Sigmoid colon (tissue), 3 donors: ENCODE data around the gene ARHGEF6.
"Not testable (repeated sequence)": the region's sequence is repeated elsewhere in the genome, so short reads cannot be mapped to it uniquely, and the experiment has no call there.

Source experiments
- POLR2A ChIP-seq, 2 donors: fragments of 450-650 bp; IDR thresholded peaks; one replicate each; pipeline ENCODE4 v1.6.1; 2016; ENCODE audit warnings: antibody characterized with exemption in 2 of 2, mild to moderate bottlenecking in 2 of 2, moderate library complexity in 2 of 2
- TF ChIP-seq, protein P1 (sequence below), 4 experiments: fragments of 450-650 bp in 3 of 4; fragments of 200-600 bp in 1 of 4; IDR thresholded peaks; one replicate each; pipeline ENCODE4 v1.5.1; 2016 to 2019; ENCODE audit warnings: antibody characterized with exemption in 4 of 4, mild to moderate bottlenecking in 3 of 4, moderate library complexity in 2 of 4

DNA sequence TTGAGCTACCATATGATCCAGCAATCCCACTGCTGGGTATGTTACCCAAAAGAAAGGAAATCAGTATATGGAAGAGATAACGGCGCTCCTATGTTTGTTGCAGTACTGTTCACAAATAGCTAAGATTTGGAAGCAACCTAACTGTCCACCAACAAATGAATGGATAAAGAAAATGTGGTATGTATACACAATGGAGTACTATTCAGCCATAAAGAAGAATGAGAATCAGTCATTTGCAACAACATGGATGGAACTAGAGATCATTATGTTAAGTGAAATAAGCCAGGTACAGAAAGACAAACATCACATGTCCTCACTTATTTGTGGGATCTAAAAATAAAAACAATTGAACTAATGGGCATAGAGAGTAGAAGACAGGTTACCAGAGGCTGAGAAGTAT is 8.9 kb downstream of the ARHGEF6 start:
- TF ChIP-seq POLR2A (IDR thresholded peaks at IDR 0.05): not testable (repeated sequence)
- TF ChIP-seq, protein P1, sequence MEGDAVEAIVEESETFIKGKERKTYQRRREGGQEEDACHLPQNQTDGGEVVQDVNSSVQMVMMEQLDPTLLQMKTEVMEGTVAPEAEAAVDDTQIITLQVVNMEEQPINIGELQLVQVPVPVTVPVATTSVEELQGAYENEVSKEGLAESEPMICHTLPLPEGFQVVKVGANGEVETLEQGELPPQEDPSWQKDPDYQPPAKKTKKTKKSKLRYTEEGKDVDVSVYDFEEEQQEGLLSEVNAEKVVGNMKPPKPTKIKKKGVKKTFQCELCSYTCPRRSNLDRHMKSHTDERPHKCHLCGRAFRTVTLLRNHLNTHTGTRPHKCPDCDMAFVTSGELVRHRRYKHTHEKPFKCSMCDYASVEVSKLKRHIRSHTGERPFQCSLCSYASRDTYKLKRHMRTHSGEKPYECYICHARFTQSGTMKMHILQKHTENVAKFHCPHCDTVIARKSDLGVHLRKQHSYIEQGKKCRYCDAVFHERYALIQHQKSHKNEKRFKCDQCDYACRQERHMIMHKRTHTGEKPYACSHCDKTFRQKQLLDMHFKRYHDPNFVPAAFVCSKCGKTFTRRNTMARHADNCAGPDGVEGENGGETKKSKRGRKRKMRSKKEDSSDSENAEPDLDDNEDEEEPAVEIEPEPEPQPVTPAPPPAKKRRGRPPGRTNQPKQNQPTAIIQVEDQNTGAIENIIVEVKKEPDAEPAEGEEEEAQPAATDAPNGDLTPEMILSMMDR (IDR thresholded peaks at IDR 0.05): not testable (repeated sequence)
